ENCODE results near the gene PDCD7. TPM values are rescaled to one million over a fixed set of nuclear protein-coding genes. Genes with fewer than 3 reads are reported as not detected.
"Not testable (repeated sequence)": the region's sequence is repeated elsewhere in the genome, so short reads cannot be mapped to it uniquely, and the experiment has no call there.

The PDCD7 gene
- polyA plus RNA-seq, 6 donors from 2014 or later, result 7.7 to 20.7 (median 14.5) TPM

- H3K9me3 Mint-ChIP-seq, result no peaks in the 10 kb centered on the region
- H3K4me3 Mint-ChIP-seq, result no peak overlapping the region
- peaks cover 0 to 5% (median 5%) of the 10 kb centered on the region in 3 donors for H3K4me1 Mint-ChIP-seq
- no peak for DNase-seq
- peak overlapping the region in 1 of 6 donors; percentile 32 for H3K27ac Mint-ChIP-seq
- no peak for ATAC-seq (ENCODE audit: low read depth in 2 of 2)
- H3K36me3 Mint-ChIP-seq, result peaks cover 7 to 11% of the 10 kb centered on the region in 2 donors
- H3K27me3 Mint-ChIP-seq, result no peaks in the 10 kb centered on the region
Measured at GRCh38 chr15:65106011-65106590, 27.5 kb downstream of the PDCD7 start.

GRCh38 chr15:65105038-65105437 lies 28.6 kb downstream of the PDCD7 start:
- peaks cover 11 to 14% of the 10 kb centered on the region in 2 donors for H3K36me3 Mint-ChIP-seq
- no peaks in the 10 kb centered on the region for H3K27me3 Mint-ChIP-seq
- H3K4me3 Mint-ChIP-seq, result no peak overlapping the region
- H3K4me1 Mint-ChIP-seq, result peaks cover 0 to 5% (median 4%) of the 10 kb centered on the region in 3 donors
- no peak for DNase-seq
- no peak for ATAC-seq (ENCODE audit: low read depth in 2 of 2)
- H3K27ac Mint-ChIP-seq, result no peak overlapping the region
- H3K9me3 Mint-ChIP-seq, result no peaks in the 10 kb centered on the region

GRCh38 chr15:65102912-65103311 lies 30.7 kb downstream of the PDCD7 start:
- no peak overlapping the region for H3K4me3 Mint-ChIP-seq
- ATAC-seq (ENCODE audit: low read depth in 2 of 2) (no peak), DNase-seq (no peak)
- no peaks in the 10 kb centered on the region for H3K27me3 Mint-ChIP-seq
- H3K27ac Mint-ChIP-seq, result no peak overlapping the region
- peaks cover 22 to 27% of the 10 kb centered on the region in 2 donors for H3K36me3 Mint-ChIP-seq
- H3K4me1 Mint-ChIP-seq, result peaks cover 0 to 5% (median 4%) of the 10 kb centered on the region in 3 donors
- no peaks in the 10 kb centered on the region for H3K9me3 Mint-ChIP-seq

GRCh38 chr15:65101891-65102708 lies 31.5 kb downstream of the PDCD7 start:
- Mint-ChIP-seq H3K27me3 (no peaks in the 10 kb centered on the region), H3K27ac (peak overlapping the region in 2 of 6 donors; percentile 82 to 84), H3K9me3 (no peaks in the 10 kb centered on the region), H3K4me1 (peaks cover 0 to 5% (median 4%) of the 10 kb centered on the region in 3 donors), H3K4me3 (no peak overlapping the region), H3K36me3 (peaks cover 23 to 29% of the 10 kb centered on the region in 2 donors)
- no peak for DNase-seq
- no peak for ATAC-seq (ENCODE audit: low read depth in 2 of 2)

- Mint-ChIP-seq H3K4me1 (peaks cover 0 to 5% (median 4%) of the 10 kb centered on the region in 3 donors), H3K27me3 (no peaks in the 10 kb centered on the region), H3K36me3 (peaks cover 23 to 29% of the 10 kb centered on the region in 2 donors), H3K4me3 (no peak overlapping the region), H3K27ac (peak overlapping the region in 1 of 6 donors; percentile 82), H3K9me3 (no peaks in the 10 kb centered on the region)
- DNase-seq (peak; percentile 12), ATAC-seq (ENCODE audit: low read depth in 2 of 2) (no peak)
Measured at GRCh38 chr15:65101411-65101890, 32.2 kb downstream of the PDCD7 start.

- ATAC-seq (ENCODE audit: low read depth in 2 of 2), result no peak
- Mint-ChIP-seq H3K27ac (no peak overlapping the region), H3K27me3 (no peaks in the 10 kb centered on the region), H3K4me1 (peaks cover 0 to 5% (median 4%) of the 10 kb centered on the region in 3 donors), H3K4me3 (no peak overlapping the region), H3K9me3 (no peaks in the 10 kb centered on the region), H3K36me3 (peaks cover 19 to 29% of the 10 kb centered on the region in 2 donors)
- no peak for DNase-seq
Measured at GRCh38 chr15:65100442-65100841, 33.2 kb downstream of the PDCD7 start.

- not testable (repeated sequence) for H3K4me1 Mint-ChIP-seq; DNase-seq; ATAC-seq (ENCODE audit: low read depth in 2 of 2); H3K27me3 Mint-ChIP-seq; H3K9me3 Mint-ChIP-seq; H3K4me3 Mint-ChIP-seq
- Mint-ChIP-seq H3K27ac (peak overlapping the region in 1 of 6 donors; percentile 7), H3K36me3 (peaks cover 19 to 29% of the 10 kb centered on the region in 2 donors)
Measured at GRCh38 chr15:65099801-65100200, 33.8 kb downstream of the PDCD7 start.

GRCh38 chr15:65099336-65099735 lies 34.3 kb downstream of the PDCD7 start:
- Mint-ChIP-seq H3K4me3 (no peak overlapping the region), H3K27ac (peak overlapping the region in 1 of 6 donors; percentile 66)

GRCh38 chr15:65097651-65098263 lies 35.9 kb downstream of the PDCD7 start:
- H3K4me3 Mint-ChIP-seq, result no peak overlapping the region
- H3K27ac Mint-ChIP-seq, result peak overlapping the region in 1 of 6 donors; percentile 90
- DNase-seq, result no peak
- H3K27me3 Mint-ChIP-seq, result no peaks in the 10 kb centered on the region
- ATAC-seq (ENCODE audit: low read depth in 2 of 2), result no peak
- peaks cover 12 to 29% of the 10 kb centered on the region in 2 donors for H3K36me3 Mint-ChIP-seq
- H3K4me1 Mint-ChIP-seq, result peaks cover 0 to 5% (median 4%) of the 10 kb centered on the region in 3 donors
- no peaks in the 10 kb centered on the region for H3K9me3 Mint-ChIP-seq

More at GRCh38 chr15:65099336-65099735, 34.3 kb downstream of the PDCD7 start:
- ATAC-seq (ENCODE audit: low read depth in 2 of 2), result no peak
- H3K36me3 Mint-ChIP-seq, result peaks cover 19 to 29% of the 10 kb centered on the region in 2 donors
- no peaks in the 10 kb centered on the region for H3K27me3 Mint-ChIP-seq
- H3K9me3 Mint-ChIP-seq, result no peaks in the 10 kb centered on the region
- peaks cover 0 to 5% (median 4%) of the 10 kb centered on the region in 3 donors for H3K4me1 Mint-ChIP-seq
- DNase-seq, result no peak

- H3K9me3 Mint-ChIP-seq, result no peaks in the 10 kb centered on the region
- H3K27me3 Mint-ChIP-seq, result no peaks in the 10 kb centered on the region
- no peak overlapping the region for H3K27ac Mint-ChIP-seq
- ATAC-seq (ENCODE audit: low read depth in 2 of 2) (no peak), DNase-seq (no peak)
- peaks cover 0 to 4% (median 3%) of the 10 kb centered on the region in 3 donors for H3K4me1 Mint-ChIP-seq
- peaks cover 12 to 27% of the 10 kb centered on the region in 2 donors for H3K36me3 Mint-ChIP-seq
- no peak overlapping the region for H3K4me3 Mint-ChIP-seq
Measured at GRCh38 chr15:65096481-65097385, 36.9 kb downstream of the PDCD7 start.

GRCh38 chr15:65095747-65096104 lies 37.9 kb downstream of the PDCD7 start:
- Mint-ChIP-seq H3K4me1 (no peaks in the 10 kb centered on the region), H3K27me3 (no peaks in the 10 kb centered on the region), H3K4me3 (no peak overlapping the region), H3K9me3 (no peaks in the 10 kb centered on the region), H3K36me3 (peaks cover 12 to 20% of the 10 kb centered on the region in 2 donors), H3K27ac (no peak overlapping the region)
- DNase-seq (no peak), ATAC-seq (ENCODE audit: low read depth in 2 of 2) (no peak)

GRCh38 chr15:65095011-65095746 lies 38.4 kb downstream of the PDCD7 start:
- Mint-ChIP-seq H3K27me3 (no peaks in the 10 kb centered on the region), H3K36me3 (peaks cover 12 to 15% of the 10 kb centered on the region in 2 donors), H3K27ac (no peak overlapping the region), H3K9me3 (no peaks in the 10 kb centered on the region), H3K4me1 (no peaks in the 10 kb centered on the region), H3K4me3 (no peak overlapping the region)
- no peak for DNase-seq
- no peak for ATAC-seq (ENCODE audit: low read depth in 2 of 2)

Measured in naive B cell (primary cell).